ENCODE measurements around the gene APOC3. TPM values are rescaled to one million over a fixed set of nuclear protein-coding genes. Genes with fewer than 3 reads are reported as not detected.

Gene APOC3
- total RNA-seq, 1 experiment from 2014 or later: 2.5 TPM

DNA sequence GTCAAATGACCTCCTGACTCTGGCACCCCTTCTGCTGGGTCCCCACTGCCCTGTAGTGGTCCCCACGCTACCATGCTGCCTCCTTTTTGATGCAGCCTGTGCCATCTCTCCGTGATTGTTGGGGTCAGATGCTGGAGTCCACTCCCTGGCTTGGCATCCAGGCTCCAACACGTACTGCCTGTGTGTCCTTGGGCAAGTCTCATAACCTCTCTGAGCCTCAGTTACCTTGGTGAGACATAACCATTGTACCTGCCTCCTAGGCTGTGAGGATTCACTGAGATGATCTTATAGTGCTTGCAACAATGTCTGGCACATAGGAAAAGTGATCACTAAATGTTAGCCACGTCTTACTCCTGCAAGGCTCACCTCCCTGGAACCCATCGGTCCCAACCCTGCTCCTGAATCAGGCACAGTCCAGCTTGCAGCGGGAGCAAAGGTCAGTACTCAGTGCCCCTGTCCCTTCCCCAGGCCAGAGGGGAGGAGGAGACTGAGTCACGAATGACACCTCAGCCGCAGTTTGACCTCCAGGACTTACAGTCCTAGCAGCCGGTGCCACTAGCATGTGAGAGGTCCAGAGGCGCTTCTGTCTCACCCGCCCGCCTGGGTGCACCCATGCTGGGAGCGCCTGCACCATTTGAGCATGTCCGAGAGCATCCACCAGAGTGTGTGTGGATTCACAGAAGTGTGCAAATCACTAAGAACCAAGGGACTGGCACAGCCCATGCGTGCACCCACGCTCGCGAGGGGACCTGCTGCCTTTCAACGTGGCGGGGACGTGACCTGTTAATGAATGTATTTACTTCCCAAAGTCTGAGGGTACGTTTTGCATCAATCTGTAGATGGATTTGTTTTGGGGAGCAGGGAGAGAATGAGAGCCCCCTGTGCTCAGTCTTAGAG is 3.6 kb upstream of the APOC3 start (continued):
- no peak for TF ChIP-seq ZNF416 (CRISPR knock-in tag; IDR thresholded peaks at IDR 0.05)

DNA sequence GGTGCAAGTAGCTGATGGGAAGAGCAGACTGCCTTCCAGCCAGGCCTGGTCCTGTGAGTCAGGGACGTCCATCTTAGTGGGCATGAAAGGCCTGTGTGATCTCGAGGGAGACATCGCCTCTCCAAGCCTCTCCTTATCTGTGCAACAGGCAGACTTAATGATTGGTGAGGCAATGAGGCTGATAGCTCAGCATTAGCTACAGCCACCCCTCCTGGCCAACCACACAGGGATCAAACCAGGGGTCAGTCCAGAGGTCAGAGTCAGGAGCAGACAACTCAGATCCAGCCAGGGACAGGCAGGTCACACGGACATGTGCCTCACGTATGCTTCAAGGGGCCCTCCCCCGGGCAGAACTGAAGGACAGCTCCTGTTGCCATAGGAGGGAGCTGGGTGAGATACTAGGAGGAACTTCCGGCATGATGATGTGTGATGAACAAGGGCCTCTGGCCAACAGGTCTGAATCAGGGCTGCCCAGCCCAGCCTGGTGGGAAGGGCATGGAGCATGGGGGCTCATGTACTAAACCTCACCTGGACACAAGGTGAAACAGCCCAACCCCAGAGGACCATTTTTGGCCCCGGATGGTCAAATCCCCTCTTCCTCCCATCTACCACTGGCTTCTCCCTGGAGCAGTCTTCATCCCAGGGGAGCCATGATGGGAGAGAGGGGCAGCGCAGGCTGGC is 2.8 kb upstream of the APOC3 start:
- POLR2A ChIA-PET: interaction anchor here (1.3 kb wide), 1 partner anchor 36 kb away, joined by 3 read pairs; no protein-coding TSS in a partner anchor
- no peaks in the 10 kb centered on the region; the same call in 1 of the 2 replicates for H3K27me3 Mint-ChIP-seq (ENCODE audit: low read depth)
- no peaks in the 10 kb centered on the region for H3K4me1 Mint-ChIP-seq
- ATAC-seq (no peak), DNase-seq (ENCODE audit: low spot score) (no peak)
- no peak overlapping the region for H3K27ac Mint-ChIP-seq
- no peaks in the 10 kb centered on the region for H3K9me3 Mint-ChIP-seq
- CTCF ChIA-PET: interaction anchor here (1.2 to 1.5 kb wide), 2 partner anchors 9 to 36 kb away, joined by 5 to 6 read pairs; partner anchors contain the start of gene APOA5
- TF ChIP-seq FOXK1 (CRISPR knock-in tag; IDR thresholded peaks at IDR 0.05) (no peak), CREB1 (CRISPR knock-in tag; IDR thresholded peaks at IDR 0.05) (no peak), GTF2I (CRISPR knock-in tag; conservative IDR thresholded peaks at IDR 0.05) (no peak), NFATC4 (CRISPR knock-in tag; IDR thresholded peaks at IDR 0.05) (no peak), GABPB1 (CRISPR knock-in tag; IDR thresholded peaks at IDR 0.05) (peak; percentile 74; the same call in 1 of the 2 replicates)
- H3K36me3 Mint-ChIP-seq: no peaks in the 10 kb centered on the region
- no peak overlapping the region for H3K4me3 Mint-ChIP-seq

DNA sequence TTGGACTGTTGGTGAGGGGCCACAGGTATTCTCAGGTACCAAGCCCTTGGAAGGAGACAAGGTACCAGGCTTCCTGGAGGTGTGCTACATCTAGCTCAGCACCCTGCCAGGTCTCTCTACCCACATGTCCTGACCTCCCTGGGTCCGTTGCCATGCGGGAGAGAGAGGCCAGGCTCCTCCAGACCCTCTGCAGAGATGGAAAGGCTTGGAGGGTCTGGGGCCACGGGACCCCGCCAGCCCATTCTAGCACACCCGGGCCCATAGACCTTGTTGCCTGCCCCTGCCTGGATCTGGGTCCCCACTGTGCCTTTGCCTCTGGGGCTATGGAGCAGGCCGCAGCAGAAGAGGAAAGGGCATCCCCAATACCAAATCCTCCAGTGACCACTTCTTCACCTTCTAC is 2.2 kb upstream of the APOC3 start:
- CTCF ChIA-PET: interaction anchor here (1.2 to 1.5 kb wide), 2 partner anchors 8 to 36 kb away, joined by 5 to 6 read pairs; partner anchors contain the start of gene APOA5
- H3K9me3 Mint-ChIP-seq: peaks cover 3% of the 10 kb centered on the region; the same call in 1 of the 2 replicates

More for the DNA sequence above, 2.2 kb upstream of the APOC3 start:
- no peak for DNase-seq (ENCODE audit: low spot score)
- ATAC-seq: no peak
- POLR2A ChIA-PET: no interaction called here
- no peak overlapping the region for H3K4me3 Mint-ChIP-seq
- TF ChIP-seq, protein P1, sequence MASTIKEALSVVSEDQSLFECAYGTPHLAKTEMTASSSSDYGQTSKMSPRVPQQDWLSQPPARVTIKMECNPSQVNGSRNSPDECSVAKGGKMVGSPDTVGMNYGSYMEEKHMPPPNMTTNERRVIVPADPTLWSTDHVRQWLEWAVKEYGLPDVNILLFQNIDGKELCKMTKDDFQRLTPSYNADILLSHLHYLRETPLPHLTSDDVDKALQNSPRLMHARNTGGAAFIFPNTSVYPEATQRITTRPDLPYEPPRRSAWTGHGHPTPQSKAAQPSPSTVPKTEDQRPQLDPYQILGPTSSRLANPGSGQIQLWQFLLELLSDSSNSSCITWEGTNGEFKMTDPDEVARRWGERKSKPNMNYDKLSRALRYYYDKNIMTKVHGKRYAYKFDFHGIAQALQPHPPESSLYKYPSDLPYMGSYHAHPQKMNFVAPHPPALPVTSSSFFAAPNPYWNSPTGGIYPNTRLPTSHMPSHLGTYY (CRISPR knock-in tag; IDR thresholded peaks at IDR 0.05): no peak
- TF ChIP-seq, protein P2, sequence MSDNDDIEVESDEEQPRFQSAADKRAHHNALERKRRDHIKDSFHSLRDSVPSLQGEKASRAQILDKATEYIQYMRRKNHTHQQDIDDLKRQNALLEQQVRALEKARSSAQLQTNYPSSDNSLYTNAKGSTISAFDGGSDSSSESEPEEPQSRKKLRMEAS (CRISPR knock-in tag; IDR thresholded peaks at IDR 0.05): no peak
- TF ChIP-seq, protein P3, sequence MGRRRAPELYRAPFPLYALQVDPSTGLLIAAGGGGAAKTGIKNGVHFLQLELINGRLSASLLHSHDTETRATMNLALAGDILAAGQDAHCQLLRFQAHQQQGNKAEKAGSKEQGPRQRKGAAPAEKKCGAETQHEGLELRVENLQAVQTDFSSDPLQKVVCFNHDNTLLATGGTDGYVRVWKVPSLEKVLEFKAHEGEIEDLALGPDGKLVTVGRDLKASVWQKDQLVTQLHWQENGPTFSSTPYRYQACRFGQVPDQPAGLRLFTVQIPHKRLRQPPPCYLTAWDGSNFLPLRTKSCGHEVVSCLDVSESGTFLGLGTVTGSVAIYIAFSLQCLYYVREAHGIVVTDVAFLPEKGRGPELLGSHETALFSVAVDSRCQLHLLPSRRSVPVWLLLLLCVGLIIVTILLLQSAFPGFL (CRISPR knock-in tag; IDR thresholded peaks at IDR 0.05; ENCODE audit: borderline replicate concordance): no peak
- TF ChIP-seq, protein P4, sequence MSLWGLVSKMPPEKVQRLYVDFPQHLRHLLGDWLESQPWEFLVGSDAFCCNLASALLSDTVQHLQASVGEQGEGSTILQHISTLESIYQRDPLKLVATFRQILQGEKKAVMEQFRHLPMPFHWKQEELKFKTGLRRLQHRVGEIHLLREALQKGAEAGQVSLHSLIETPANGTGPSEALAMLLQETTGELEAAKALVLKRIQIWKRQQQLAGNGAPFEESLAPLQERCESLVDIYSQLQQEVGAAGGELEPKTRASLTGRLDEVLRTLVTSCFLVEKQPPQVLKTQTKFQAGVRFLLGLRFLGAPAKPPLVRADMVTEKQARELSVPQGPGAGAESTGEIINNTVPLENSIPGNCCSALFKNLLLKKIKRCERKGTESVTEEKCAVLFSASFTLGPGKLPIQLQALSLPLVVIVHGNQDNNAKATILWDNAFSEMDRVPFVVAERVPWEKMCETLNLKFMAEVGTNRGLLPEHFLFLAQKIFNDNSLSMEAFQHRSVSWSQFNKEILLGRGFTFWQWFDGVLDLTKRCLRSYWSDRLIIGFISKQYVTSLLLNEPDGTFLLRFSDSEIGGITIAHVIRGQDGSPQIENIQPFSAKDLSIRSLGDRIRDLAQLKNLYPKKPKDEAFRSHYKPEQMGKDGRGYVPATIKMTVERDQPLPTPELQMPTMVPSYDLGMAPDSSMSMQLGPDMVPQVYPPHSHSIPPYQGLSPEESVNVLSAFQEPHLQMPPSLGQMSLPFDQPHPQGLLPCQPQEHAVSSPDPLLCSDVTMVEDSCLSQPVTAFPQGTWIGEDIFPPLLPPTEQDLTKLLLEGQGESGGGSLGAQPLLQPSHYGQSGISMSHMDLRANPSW (CRISPR knock-in tag; conservative IDR thresholded peaks at IDR 0.05; ENCODE audit: low read depth): no peak
- TF ChIP-seq, protein P5, sequence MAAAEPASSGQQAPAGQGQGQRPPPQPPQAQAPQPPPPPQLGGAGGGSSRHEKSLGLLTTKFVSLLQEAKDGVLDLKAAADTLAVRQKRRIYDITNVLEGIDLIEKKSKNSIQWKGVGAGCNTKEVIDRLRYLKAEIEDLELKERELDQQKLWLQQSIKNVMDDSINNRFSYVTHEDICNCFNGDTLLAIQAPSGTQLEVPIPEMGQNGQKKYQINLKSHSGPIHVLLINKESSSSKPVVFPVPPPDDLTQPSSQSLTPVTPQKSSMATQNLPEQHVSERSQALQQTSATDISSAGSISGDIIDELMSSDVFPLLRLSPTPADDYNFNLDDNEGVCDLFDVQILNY (CRISPR knock-in tag; IDR thresholded peaks at IDR 0.05): no peak
- TF ChIP-seq ZNF219 (CRISPR knock-in tag; IDR thresholded peaks at IDR 0.05; ENCODE audit: borderline replicate concordance) (no peak), TEAD4 (CRISPR knock-in tag; IDR thresholded peaks at IDR 0.05) (no peak), NFE2L1 (CRISPR knock-in tag; IDR thresholded peaks at IDR 0.05) (no peak), FOXK1 (CRISPR knock-in tag; IDR thresholded peaks at IDR 0.05) (no peak), GRHL2 (CRISPR knock-in tag; IDR thresholded peaks at IDR 0.05; ENCODE audit: insufficient replicate concordance, severe bottlenecking) (no peak), NFATC4 (CRISPR knock-in tag; IDR thresholded peaks at IDR 0.05) (no peak), ESRRA (CRISPR knock-in tag; IDR thresholded peaks at IDR 0.05; ENCODE audit: borderline replicate concordance) (no peak)
- TF ChIP-seq, protein P6, sequence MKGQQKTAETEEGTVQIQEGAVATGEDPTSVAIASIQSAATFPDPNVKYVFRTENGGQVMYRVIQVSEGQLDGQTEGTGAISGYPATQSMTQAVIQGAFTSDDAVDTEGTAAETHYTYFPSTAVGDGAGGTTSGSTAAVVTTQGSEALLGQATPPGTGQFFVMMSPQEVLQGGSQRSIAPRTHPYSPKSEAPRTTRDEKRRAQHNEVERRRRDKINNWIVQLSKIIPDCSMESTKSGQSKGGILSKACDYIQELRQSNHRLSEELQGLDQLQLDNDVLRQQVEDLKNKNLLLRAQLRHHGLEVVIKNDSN (CRISPR knock-in tag; IDR thresholded peaks at IDR 0.05): no peak
- TF ChIP-seq, protein P7, sequence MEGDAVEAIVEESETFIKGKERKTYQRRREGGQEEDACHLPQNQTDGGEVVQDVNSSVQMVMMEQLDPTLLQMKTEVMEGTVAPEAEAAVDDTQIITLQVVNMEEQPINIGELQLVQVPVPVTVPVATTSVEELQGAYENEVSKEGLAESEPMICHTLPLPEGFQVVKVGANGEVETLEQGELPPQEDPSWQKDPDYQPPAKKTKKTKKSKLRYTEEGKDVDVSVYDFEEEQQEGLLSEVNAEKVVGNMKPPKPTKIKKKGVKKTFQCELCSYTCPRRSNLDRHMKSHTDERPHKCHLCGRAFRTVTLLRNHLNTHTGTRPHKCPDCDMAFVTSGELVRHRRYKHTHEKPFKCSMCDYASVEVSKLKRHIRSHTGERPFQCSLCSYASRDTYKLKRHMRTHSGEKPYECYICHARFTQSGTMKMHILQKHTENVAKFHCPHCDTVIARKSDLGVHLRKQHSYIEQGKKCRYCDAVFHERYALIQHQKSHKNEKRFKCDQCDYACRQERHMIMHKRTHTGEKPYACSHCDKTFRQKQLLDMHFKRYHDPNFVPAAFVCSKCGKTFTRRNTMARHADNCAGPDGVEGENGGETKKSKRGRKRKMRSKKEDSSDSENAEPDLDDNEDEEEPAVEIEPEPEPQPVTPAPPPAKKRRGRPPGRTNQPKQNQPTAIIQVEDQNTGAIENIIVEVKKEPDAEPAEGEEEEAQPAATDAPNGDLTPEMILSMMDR (IDR thresholded peaks at IDR 0.05): no peak
- TF ChIP-seq, protein P8, sequence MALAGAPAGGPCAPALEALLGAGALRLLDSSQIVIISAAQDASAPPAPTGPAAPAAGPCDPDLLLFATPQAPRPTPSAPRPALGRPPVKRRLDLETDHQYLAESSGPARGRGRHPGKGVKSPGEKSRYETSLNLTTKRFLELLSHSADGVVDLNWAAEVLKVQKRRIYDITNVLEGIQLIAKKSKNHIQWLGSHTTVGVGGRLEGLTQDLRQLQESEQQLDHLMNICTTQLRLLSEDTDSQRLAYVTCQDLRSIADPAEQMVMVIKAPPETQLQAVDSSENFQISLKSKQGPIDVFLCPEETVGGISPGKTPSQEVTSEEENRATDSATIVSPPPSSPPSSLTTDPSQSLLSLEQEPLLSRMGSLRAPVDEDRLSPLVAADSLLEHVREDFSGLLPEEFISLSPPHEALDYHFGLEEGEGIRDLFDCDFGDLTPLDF (CRISPR knock-in tag; IDR thresholded peaks at IDR 0.05): no peak
- no peaks in the 10 kb centered on the region for H3K36me3 Mint-ChIP-seq
- no peak overlapping the region for H3K27ac Mint-ChIP-seq
- no peaks in the 10 kb centered on the region; the same call in 1 of the 2 replicates for H3K27me3 Mint-ChIP-seq (ENCODE audit: low read depth)
- H3K4me1 Mint-ChIP-seq: no peaks in the 10 kb centered on the region

Data from WTC11 (cell line).